GM18526 (cell line): ENCODE data around the gene SELP.

Experiments
- POLR2A ChIP-seq: IDR thresholded peaks from 3 replicates; pipeline ENCODE4 v1.6.1; 2011; ENCODE audit not compliant: insufficient read length; ENCODE audit errors: extremely low read depth

SELP gene

DNA sequence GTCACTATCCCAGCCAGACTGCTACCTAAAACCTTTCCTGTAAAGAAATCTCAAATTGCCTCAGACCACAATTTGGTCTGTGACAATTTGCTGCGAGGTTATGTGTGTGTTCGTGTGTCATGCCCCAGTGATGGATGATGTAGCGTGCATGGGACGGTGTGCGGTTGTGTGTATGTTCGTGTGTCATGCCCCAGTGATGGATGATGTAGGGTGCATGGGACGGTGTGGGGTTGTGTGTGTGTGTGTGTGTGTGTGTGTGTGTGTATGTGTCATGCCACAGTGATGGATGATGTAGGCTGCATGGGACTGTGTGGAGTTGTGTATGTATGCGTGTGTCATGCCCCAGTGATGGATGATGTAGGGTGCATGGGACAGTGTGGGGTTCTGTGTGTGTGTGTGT, 9.4 kb downstream of the SELP start:
- TF ChIP-seq POLR2A: no peak

DNA sequence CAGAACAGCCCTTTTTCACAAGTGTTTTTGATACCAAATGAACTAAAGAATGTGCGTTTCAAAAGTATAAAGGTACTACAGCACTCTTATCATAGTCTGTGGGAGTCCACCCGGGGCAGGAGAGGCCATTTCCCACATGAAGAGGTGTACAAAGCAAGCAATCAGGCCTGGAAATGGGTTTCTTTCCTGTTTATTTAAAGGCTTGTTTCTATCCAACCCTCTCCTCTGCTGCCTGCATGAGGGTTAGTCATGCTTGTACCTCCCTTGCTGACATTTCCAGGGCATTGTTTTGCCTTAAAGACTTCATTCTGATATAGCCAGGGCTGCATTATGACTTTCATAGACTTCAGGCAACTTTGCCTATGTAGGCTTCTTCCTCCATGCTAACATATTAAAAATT, 11.6 kb downstream of the SELP start:
- TF ChIP-seq POLR2A: no peak

DNA sequence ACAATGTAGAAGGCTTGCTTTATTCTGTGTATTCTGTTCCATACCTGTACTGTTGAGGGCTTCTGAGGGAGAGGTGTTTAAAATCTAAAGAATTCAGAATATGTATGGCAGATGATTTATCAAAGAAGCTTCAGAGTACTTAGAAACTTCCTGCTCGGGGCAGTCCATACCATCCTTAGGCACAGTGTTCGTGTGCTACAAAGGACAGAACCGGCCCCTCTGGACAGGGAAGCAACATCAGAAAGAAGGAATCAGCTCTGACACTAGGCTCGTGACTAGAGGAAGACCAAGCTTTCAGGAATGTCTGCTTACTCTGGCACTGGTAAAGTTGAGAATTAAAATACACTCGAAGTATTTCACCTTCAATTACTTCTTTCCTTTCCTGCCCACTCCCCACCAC, 14.1 kb downstream of the SELP start:
- no peak for TF ChIP-seq POLR2A

DNA sequence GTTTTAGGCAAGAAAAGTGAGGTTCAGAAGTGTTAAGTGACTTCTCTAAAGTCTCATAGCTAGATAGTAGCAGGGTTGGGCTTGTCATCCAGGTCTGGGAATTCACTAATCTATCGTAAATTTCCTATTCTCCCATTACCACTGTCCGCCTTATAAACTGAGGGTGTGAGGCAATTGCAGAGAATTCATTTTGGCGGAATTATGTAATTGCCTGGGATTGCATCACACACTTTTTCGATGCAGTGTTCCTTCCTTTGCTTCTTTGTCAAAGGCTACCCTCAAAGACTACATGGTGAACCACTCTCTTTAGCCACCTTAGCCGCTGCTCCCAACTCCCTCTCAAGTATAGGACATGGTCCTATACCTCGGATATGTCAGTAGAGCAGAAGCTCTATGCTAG, 19.1 kb downstream of the SELP start:
- no peak for TF ChIP-seq POLR2A

DNA sequence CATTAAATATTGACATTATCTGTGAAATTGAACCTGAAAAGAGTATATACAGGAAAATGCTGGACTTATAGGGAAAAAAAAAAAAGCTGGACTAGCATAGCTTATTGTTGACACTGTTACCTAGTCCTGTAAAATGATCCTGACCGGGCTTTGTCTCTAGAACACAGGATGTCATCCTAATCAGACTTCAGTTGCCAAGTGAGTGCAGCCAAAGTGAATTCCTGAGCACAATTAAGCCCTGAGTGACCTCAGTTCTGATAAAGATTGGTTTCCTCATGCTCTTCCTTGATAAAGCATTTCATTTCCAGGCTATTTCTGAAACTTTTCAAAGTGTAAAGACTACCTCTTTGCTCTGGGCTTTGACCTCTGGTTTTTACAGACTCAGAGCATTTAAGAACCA, 19.8 kb downstream of the SELP start:
- no peak for TF ChIP-seq POLR2A

DNA sequence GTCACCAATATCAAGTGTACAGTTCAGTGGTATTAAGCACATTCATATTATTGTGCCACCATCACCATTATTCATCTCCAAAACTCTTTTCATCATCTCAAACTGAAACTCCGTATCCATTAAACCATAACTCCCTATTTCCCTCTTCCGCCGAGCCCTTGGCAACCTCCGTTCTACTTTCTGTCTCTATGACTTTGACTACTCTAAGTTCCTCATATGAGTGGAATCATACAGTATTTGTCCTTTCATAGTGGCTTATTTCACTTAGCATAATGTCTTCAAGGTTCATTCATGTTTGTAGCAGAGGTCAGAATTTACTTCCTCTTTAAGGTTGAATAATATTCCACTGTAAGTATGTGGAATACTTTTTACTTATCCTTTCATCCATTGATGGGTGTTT, 21.7 kb downstream of the SELP start:
- TF ChIP-seq POLR2A: no peak

DNA sequence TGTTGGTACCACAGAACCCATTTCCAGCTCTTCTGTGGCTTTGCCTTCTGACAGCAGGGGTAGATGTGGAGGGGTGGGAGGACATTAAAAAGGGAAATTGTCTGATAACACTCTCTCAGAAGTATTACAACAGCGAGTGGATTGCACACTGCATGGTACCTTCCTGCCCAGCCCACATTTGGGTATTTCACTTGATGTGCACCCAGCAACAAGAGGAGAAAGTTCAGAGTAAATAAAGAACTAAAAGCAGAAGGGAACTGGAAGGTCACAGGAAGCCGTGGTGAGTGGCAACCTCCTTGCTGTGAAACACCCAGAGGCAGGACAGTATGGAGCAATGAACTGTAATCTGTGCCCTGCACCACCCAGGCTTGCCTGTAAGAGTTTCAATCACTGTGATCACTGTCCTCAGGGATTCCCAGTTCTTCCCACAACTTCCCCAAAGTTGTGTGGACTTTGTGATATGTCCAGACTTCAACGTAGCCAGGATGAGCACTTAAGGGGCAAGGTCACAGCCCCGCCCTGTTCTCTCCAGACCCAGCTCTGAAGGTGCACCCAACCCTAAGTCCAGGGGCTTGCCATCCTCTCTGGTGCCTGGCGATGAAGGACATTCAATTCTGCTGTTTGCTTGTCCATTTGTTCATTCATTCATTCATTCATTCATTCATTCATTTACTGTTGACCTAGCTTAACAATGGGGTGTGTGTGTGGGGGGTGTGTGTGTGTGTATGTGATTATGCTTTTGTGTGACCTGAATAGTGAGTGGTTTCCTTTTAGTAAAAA, 25.0 kb downstream of the SELP start:
- TF ChIP-seq POLR2A: no peak

DNA sequence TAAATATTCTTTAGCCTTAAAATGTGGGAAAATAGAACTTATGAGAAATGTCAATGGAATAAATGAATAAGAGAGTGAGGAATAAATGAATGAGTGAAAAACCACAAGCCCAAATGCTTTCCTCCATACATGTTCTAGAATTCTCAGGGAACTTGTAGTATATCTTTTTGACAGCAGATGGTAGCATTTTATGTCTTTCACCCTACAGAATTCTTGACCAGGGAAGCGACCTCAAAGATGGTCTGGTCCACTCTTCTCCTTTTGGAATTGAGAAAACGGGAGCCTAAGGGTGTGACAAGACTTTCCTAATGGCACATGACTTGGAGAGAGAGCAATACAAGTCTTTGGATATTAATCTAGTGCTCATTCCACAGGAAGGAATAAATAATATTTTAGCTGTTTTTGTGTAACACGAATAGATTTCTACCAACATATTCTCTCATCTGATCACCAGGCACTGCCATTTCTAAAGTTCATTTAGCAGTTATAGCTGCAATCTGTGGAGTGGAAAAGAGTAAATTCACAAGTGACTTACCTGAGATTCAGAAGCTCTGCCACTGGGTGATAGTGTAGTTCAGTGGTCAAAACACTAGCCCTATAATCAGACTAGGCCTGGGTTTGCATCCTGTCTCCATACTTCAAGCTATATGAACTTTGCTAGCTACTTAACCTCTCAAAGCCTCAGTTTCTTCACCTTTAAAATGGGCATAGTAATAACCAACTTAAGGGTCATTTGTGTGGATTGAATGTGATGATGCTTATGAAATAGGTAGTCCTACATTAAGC, 28.6 kb downstream of the SELP start:
- TF ChIP-seq POLR2A: no peak

DNA sequence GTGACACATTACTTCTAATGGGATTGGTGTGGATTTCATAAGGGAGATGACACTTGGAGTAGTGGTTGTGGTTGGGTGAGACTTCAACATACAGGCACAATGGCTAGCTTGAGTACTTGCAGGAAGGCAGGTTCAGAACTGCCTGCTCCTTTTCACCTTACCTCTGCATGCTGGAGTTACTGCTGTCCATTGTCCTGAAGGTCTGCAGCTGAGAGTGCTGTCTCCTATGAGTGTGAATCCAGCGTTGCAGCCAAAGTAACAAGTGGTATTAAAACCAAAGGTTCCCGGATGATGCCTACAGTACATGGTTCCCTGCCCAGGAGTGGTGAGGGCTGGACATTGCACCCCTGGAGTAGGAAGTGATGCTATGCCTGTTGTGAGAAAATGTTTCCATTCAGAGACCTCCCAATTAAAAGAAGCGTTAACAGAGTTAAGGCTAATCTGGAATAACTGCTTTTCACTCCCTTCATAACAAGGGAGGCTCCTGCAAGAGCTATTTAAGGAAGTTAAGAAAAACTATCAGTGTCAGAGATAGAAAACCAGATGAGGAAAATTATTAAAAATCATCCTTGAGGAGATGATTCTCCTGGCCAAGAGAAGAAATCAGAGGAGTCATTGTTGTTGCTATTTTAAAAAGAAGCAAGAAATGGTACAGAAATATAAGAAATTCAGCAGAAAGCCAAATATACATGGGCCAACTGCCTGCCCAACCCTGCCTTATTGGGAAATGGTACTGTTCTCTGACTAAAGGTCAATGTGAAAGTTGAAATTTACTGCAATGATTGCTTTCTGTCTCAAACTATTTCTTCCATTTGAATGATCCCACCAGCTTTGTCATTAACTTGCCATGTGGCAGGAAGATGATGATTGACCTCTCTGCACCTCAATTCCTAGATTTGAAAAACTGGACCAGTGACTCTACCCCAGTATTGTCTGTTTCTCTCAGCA, 33.9 kb downstream of the SELP start:
- no peak for TF ChIP-seq POLR2A

DNA sequence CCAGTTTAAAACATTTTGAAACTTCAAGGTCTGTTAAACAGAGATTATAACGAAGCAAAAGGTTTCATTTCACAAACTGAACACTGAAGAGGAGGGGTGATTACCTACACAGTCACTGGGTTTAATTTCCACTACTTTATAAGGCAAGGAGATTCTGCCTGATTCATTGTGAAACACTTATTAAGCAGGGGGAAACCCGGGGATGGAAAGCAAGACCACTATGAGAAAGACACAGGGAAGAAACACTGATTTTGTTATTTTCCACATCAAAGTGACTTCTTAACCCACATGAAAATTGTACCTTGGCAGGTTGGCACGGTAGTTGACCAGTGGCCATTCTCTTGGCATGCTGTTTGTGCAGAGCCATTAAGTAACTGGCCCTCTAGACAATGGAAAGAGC, 35.5 kb downstream of the SELP start:
- no peak for TF ChIP-seq POLR2A

DNA sequence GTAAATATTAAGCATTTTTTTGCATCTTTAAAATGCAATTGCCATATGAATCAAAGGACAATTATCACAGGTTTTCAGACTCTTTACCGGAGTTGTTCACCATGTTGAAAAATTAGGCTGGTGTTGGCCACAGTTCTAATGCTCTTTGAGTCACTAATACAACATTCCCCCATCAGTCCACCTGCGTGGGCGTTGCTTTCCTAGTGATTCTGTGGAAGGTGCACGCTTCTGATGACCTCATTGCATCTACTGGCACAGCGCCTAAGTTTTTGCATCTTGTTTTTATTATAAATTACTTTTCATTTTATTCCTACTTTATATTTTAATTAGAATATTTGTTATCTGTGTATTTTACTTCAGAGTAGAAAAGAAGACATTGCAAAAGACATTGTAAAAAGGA, 39.0 kb downstream of the SELP start:
- TF ChIP-seq POLR2A: no peak

DNA sequence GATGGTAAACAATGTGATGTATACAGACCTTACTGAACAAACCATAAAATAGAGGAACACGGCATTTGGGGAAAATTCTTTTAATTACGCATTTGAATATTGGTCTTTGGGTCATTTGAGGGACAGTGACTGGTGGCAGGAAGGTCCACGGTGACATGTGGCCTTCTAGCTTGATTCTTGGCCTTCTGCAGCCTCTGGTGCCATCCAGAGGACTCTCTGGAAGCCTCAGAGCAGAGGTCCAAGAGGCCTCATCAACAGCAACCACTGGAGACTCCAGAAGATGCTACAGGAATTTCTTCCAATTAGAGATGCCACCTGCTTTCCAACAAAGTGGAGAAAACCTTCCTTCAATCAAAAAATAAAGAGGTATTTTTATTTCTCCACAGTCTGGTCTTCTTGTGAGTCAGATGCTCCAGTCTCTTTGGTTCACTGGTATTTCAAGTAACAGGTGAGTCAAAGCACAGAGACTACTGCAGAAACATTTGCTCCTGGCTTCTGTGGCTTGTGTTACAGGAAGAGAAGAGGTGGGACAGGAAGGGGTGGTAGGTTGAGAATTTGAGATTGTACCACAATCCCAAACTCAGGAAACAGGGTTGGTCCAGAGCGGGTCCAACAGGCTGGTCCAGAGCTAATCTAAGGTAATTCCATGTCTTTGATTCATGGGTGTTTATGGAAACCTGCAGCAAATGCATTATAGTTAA, 41.0 kb downstream of the SELP start:
- no peak for TF ChIP-seq POLR2A

DNA sequence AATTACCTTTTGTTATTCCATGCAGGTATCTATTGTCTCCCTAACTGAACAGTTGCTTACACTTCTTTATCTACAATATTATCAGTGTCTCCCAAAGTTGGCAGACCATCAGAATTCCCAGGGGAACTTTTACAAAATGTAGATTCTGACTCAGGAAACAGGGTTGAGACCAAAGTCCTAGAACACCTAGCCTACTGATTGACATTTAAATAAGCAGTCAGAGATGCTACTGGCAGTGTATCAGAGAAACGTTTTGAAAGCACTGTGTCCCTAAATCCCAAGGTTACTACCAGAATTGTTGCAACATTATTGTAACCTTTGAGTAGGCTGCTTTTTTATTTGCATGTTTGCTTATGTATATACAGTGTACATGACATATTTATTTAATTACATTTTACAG, 41.8 kb downstream of the SELP start:
- no peak for TF ChIP-seq POLR2A

DNA sequence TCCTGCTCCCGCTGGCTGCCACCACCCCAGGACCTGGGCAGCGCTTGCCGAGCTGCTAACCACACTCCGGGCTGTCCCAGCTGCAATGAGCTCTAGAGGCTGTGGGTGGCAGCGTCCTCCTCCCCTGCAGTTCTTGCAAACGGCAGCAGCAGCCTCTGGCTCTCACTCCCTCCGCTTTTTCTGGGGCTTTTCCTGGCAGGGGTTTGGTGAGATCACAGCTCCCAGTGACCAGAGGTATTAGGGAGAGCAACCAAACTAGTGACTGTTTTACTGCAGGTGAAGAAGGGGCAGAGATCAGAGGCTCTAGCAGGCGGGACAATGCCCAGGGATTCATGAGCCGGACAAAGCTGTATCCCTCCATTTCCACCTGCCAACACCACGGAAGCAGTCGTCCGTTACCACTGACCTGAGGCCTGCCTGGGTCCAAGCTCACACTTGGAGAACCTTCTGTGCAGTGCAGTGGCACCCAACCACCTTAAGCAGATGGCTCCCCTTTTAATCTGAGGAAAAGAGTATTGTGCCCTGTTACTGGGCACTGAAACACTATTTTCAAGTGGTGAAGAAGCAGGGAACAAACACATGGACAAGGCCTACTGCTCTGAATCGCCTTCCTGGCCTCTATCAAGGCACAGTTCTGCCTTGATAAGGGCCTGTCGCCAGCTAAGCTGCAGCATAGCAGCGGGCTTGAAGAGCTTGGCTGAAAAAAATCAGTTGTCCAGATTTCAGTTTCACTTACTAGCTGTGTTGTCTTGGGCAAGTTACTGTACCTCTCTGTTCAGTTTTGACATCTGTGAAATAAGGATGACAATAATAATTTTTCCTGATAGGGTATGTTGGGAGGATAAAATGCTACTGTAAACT, 43.3 kb downstream of the SELP start, which contains the start of gene F5:
Gene F5, minus strand, starts transcription at position 87 of the 861 bp plus-strand sequence. CDS start 95 bp downstream, outside the sequence.
- TF ChIP-seq POLR2A: no peak
